Measurements from ENCODE around the gene WNK4. TPM values are rescaled to one million over a fixed set of nuclear protein-coding genes. Genes with fewer than 3 reads are reported as not detected.

Gene WNK4
- total RNA-seq, 1 donor from 2014 or later: 0.67 TPM

DNA sequence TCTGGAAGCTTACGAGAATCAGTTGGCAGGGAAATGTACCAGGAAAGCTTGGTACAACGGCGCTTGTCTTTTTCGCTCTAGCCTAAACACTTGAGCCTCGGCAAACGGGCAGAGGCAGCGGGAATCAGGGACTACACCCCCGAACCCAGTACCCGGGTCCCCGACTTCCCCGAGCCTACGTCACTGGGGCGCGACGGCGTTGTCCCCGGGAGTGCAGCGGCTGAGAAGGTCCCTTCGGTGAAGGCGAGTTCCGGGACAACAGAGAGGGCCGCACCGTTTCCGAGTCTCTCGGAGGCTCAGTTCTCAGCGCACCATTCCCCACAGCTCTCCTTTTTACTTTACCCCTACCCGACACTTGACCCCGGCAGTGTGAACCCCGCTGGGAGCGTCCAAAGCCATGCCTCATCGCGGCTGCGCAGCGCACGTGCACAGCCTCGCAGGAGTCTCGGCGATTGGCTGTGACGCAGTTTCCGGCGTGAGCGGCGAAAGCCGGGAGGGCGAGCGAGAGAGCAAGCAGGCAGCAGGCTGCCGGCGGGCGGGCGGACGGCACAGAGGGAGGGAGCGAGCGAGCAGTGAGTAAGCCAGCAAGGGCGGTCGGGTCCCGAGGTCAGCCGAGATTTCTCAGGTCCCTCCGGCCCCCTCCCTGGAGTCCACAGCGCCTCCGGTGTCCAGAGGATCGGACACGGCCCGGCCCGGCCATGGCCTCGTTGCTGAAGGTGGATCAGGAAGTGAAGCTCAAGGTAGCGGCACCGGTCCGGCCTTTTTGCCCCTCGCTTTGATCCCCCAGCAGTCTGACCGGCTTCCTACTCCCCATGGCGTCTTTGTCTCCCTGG lies 52.7 kb downstream of the WNK4 start, which contains the start of gene PSME3:
Gene PSME3 (plus strand): TSS at position 464 of the 833 bp plus-strand sequence. CDS start 235 bp downstream, at position 699.
- Histone ChIP-seq H3K4me3 (ENCODE audit: low read depth, low read length) (peak within 1 kb of the TSS; percentile 93), H3K27me3 (ENCODE audit: control insufficient read depth, insufficient read depth, low read length) (no peaks in the 10 kb centered on the region), H3K36me3 (ENCODE audit: control insufficient read depth, insufficient read depth, low read length) (peaks cover 3% of the 10 kb centered on the region)
- peak; percentile 43 for DNase-seq (ENCODE audit: low read depth)
- TF ChIP-seq, protein P1, sequence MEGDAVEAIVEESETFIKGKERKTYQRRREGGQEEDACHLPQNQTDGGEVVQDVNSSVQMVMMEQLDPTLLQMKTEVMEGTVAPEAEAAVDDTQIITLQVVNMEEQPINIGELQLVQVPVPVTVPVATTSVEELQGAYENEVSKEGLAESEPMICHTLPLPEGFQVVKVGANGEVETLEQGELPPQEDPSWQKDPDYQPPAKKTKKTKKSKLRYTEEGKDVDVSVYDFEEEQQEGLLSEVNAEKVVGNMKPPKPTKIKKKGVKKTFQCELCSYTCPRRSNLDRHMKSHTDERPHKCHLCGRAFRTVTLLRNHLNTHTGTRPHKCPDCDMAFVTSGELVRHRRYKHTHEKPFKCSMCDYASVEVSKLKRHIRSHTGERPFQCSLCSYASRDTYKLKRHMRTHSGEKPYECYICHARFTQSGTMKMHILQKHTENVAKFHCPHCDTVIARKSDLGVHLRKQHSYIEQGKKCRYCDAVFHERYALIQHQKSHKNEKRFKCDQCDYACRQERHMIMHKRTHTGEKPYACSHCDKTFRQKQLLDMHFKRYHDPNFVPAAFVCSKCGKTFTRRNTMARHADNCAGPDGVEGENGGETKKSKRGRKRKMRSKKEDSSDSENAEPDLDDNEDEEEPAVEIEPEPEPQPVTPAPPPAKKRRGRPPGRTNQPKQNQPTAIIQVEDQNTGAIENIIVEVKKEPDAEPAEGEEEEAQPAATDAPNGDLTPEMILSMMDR (IDR thresholded peaks at IDR 0.05; ENCODE audit: insufficient read depth, low read length, poor library complexity, severe bottlenecking): no peak

DNA sequence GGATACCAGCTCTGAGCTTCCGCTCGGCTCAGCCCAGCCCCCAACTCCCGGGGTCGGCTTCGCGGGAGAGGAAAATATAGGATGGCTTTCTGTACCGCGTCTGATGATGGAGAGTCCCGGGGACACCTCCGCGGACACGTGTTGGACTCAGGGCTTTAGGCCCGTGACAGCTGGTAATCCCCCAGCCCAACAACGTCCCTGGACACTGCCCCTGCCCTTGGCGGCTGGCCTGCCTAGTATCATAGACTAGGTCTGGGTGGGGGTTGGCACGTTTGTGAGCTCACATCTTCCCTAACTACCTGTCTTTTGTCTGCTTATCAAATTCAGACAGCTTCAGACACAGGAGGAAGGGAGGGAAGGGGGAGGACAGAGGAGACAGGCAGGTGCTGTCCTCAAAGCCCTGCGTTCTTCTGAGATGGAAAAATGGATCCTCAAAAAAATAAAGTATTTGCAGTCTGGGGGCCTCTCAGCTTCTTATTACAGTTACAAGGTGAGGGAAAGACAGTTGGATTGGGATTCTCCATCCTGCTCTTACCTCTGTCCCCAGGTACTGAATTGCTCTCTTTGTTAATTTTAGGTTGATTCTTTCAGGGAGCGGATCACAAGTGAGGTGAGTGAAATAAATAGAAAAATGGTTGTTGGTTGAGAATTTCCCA lies 53.5 kb downstream of the WNK4 start:
- DNase-seq (ENCODE audit: low read depth): no peak
- TF ChIP-seq, protein P1 (IDR thresholded peaks at IDR 0.05; ENCODE audit: insufficient read depth, low read length, poor library complexity, severe bottlenecking): no peak

DNA sequence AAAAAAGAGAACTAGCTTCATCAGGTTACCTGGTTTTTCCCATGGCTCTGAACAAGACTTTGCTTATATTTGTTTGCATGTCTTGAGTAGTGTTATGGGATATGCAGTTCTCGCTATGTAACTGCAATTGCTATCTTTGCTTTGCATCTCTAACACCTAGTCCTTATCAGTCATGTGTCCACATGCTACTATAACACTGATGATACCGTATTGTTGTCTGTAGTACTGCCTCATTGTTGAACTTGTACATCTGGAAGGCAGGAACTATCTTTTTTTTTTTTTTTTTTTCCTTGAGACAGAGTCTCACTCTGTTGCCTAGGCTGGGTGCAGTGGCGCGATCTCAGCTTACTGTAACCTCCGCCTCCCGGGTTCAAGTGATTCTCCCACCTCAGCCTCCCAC lies 55.3 kb downstream of the WNK4 start:
- Histone ChIP-seq H3K36me3 (ENCODE audit: control insufficient read depth, insufficient read depth, low read length) (peaks cover 3% of the 10 kb centered on the region), H3K4me3 (ENCODE audit: low read depth, low read length) (no peak overlapping the region), H3K27me3 (ENCODE audit: control insufficient read depth, insufficient read depth, low read length) (no peaks in the 10 kb centered on the region)
- TF ChIP-seq, protein P1 (IDR thresholded peaks at IDR 0.05; ENCODE audit: insufficient read depth, low read length, poor library complexity, severe bottlenecking): no peak
- DNase-seq (ENCODE audit: low read depth): no peak

More for the DNA sequence above, 53.5 kb downstream of the WNK4 start:
- peak overlapping the region; percentile 93 for H3K4me3 ChIP-seq (ENCODE audit: low read depth, low read length)
- peaks cover 3% of the 10 kb centered on the region for H3K36me3 ChIP-seq (ENCODE audit: control insufficient read depth, insufficient read depth, low read length)
- H3K27me3 ChIP-seq (ENCODE audit: control insufficient read depth, insufficient read depth, low read length): no peaks in the 10 kb centered on the region

DNA sequence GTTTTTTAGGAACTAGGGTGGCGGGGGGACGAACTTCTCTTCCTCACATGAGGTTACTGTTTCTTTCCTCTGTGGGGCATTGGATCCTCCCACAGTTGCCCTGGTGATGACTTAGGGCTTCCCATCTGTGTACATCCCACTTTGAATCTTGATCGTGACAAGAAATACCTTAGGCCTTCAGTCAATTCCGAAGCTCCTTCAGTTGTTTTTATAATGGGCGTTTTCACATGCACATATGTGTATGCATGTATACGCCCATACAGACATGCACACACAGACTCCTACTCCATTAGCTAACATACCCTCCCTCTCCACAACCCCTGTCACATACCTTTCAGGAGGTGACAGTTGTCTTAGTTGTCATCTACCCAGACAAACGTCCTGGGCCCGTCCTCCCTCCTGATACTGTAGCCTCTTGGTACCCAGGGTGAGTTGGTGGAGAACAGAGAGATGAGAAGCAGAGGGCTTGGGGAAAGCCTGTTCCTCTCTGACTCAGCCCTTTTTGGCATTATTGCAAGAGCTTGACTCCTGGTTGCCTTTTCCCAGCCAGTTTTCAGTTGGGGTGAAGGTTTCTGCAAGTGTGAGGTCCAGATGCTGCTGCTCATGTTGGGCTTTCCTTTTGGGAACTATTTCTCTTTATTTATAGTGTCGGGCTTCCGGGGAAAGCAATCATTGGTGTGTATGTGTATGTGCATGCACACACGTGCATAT lies 61.7 kb downstream of the WNK4 start:
- H3K36me3 ChIP-seq (ENCODE audit: control insufficient read depth, insufficient read depth, low read length): peaks cover 5% of the 10 kb centered on the region
- no peak for DNase-seq (ENCODE audit: low read depth)
- TF ChIP-seq, protein P1 (IDR thresholded peaks at IDR 0.05; ENCODE audit: insufficient read depth, low read length, poor library complexity, severe bottlenecking): no peak
- no peak overlapping the region for H3K4me3 ChIP-seq (ENCODE audit: low read depth, low read length)
- H3K27me3 ChIP-seq (ENCODE audit: control insufficient read depth, insufficient read depth, low read length): no peaks in the 10 kb centered on the region

DNA sequence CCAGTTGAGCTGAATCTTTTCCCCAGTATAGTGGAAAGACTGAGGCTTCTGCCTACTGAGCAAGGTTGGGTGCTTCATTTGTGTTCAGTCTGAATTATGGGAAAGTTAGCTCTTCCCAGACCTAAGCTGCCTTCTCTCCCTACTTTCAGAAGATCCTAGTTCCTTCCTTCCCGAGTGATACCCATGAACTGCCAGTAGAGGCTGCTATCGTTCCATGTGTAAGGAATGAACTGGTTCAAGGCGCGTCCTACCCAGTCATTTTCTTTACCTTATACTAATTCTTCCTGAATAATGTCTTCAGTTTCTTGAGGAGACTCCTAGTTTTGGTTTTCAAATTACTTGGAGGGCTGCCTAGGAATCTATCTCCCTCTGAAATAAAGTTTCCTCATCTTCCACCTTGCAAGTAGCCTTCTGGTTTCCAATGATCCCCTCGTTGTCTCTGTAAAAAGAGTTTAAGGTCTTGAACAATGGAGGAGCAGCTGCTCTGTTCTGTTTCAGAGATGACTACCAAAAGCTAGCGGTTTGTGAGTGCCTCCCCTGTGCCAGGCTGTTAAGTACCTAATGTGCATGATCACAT lies 63.0 kb downstream of the WNK4 start:
- H3K36me3 ChIP-seq (ENCODE audit: control insufficient read depth, insufficient read depth, low read length): peaks cover 1% of the 10 kb centered on the region
- DNase-seq (ENCODE audit: low read depth): no peak
- TF ChIP-seq, protein P1 (IDR thresholded peaks at IDR 0.05; ENCODE audit: insufficient read depth, low read length, poor library complexity, severe bottlenecking): peak; percentile 99
- H3K27me3 ChIP-seq (ENCODE audit: control insufficient read depth, insufficient read depth, low read length): no peaks in the 10 kb centered on the region
- H3K4me3 ChIP-seq (ENCODE audit: low read depth, low read length): no peak overlapping the region

Data from kidney epithelial cell (primary cell).